Stimulated activated CD4-positive, alpha-beta T cell treated with anti-CD3 and anti-CD28 coated beads, Interleukin-12 subunit alpha, Interleukin-12 subunit beta, amount 100 ng/mL, for 4 hours (primary cell): ENCODE measurements around the gene ZNF107.

ENCODE experiments used
- DNase-seq: peaks from one replicate; pipeline ENCODE4 v3.0.0-alpha.2; 2020

The ZNF107 gene

DNA sequence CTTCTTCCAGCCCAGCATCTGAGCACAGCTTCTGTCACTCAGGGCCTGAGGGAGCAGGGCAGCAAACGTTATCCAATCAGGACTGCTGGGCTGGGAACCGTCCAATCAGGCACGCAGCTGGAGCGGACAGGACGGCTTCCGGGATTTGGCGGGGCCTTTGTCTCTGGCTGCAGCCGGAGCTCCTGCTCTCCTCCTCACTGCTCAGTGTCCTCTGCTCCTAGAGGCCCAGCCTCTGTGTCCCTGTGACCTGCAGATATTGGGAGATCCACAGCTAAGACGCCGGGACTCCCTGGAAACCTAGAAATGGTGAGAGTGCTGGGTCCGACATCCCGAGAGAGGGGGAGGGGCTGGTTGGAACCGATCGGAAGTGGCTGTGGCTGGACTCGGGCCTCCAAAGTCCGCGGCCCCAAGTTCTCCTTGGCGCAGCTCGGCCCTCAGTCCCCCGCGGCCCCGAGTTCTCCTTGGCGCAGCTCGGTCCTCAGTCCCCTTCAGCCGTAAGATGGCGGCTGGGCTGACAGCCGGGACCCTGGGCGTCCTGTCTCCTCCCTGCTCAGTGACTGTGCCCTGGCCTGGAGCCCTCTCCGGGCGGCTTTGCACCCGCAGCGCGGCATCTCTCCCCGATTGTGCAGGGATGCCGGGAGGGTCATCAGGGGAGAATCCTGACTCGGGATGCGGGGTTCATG lies at the start of gene ZNF107:
ZNF107 (plus strand) TSS at position 154 of the 683 bp plus-strand sequence; CDS start at position 304, 150 bp downstream.
- DNase-seq, result peak; percentile 72

DNA sequence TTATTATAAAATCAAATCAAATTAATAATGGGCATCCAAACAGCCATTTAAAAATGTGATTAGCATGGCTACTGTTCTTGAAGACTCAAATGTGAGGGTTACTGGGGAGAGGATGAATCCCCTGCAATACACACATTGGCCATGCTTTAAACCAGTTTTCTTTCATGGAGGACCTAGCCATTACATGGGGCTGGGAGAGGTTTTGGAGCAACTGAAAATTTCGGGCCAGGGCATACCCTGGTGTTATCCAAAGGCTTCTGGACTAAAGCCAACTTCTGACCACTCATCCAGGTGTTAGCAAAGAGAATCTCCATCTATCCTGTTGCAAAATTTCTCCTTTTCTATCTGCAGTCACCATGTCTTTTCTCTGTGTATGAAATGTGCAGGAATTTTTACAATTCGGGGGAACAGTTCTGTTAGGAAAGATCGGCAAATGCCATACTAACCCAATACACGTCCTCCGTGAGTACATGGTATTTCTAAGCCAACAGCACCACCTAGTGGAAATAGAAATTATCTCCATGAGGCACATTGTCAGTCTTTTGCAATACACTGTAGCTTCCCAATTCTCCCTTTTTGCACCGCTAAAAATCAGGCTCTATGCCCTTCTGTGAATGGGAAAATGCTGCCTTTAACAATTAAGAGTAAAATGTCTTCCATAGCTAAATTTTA lies 47.0 kb upstream of the ZNF107 start:
- DNase-seq, result no peak

DNA sequence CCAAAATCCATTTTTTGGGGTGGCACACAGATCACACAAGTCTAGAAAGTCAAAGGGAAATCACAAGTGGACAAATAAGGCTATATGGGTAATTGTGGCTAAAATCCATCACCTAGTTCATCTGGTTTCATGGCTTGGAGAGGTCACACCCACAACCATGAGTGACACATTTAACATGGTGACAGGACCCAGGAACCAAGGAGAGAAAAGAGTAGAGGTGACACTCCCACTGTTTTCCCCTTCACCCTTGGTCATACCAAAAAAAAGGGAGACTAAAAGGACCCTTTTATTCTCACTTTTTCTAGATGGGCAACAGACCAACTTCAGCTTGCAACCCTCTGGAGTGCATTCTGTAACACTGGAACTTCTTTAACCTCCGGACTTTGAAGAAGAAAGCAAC lies 46.2 kb upstream of the ZNF107 start:
- DNase-seq, result no peak

GRCh38 chr7:64621656-64622055 lies 44.3 kb upstream of the ZNF107 start:
- no peak for DNase-seq

DNA sequence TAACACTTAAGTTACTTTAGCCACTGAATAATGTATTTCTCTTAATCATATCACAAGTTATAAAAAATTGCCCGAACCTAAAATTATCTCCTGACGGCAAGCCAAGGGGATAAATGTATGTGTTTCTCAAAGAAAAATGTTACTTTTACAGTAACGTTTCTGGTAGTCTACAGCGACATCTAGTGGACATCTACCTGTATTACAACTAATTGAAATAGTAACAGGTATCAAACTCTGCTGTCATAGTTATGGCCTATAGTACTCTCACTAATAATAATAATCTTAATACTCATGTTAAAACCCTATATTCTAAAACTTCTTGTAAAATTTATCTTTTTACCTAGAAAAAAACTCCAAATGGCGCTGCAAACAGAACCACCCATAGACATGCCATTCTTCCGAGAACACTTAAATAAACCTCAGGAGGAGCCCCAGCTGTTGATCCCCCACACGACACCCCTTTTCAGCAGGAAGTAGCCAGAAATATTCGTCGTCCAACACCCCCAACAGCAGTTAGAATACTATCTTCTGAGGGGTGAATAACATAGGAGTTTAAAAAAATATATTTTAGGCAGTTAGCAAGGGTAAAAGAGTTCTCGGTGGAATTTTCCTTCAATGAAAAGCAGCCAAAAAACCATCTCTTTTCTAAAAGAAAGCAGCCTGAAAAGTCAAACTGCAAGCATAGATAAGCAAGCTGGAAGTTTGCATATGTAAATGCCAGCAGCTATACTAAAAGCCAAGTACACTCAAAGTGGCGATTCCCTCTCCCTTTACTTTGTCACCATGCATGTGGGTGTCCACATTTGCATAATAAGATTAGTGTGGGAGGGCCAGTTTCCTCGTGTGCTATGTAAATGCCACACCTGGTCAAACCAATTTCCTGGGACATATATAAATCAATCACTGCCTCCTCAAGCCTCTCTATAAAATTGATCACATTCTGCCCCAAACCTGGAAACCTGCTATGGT lies 40.5 kb upstream of the ZNF107 start:
- no peak for DNase-seq

DNA sequence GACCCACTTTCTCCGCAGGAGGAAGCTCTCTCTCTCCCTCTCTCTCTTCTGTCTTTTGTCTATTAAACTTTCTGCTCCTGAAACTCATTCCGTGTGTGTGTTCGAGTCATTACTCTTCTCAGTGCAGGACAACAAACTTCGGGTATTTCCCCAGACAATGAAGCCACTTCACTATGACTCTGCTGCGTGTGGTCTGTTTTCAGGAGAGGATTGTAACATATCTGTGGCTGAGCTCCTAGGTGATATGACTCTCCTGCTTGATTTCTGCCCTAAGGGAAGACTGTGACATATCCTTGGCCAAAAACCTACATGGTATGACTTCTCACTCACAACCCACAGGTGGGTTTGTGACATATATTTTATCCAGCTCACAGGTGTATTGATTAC lies 39.9 kb upstream of the ZNF107 start:
- no peak for DNase-seq

DNA sequence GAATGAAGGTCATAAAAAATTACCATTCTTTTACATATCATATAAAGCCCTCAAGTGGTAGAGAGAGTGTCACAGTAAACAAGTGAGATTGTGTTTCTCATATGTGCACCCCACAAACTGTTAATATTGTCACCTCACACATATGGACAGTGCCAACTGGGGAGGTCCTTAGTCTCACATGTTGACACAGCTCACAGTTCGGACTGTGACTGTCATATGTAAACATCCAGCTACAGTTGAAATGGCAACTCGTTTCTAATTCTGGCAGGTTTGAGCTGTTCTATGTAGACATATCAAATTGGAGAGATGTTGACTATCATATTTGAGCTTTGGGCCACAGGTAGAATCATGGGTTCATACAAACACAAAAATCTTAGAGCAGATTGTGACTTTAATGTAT lies 39.4 kb upstream of the ZNF107 start:
- DNase-seq, result no peak

DNA sequence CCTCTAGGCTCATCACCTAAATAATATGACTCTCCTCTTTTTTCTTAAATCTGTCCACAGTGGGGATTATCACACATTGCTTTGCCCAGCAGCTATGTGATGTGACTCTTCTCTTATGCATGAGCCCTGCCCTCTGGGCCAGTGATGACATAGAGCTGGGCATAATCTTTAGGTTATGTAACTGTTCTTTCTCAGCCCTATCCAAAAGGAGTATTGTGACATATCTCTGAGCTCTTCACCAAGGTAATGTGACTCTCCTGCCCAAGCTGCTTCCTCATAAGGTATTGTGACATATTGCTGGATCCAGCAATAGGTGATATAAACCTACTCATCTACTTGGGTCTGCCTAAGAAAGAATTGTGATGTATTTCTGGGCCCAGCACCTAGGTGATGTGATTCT lies 37.7 kb upstream of the ZNF107 start:
- DNase-seq, result no peak

GRCh38 chr7:64628721-64629120 lies 37.2 kb upstream of the ZNF107 start:
- DNase-seq, result no peak

DNA sequence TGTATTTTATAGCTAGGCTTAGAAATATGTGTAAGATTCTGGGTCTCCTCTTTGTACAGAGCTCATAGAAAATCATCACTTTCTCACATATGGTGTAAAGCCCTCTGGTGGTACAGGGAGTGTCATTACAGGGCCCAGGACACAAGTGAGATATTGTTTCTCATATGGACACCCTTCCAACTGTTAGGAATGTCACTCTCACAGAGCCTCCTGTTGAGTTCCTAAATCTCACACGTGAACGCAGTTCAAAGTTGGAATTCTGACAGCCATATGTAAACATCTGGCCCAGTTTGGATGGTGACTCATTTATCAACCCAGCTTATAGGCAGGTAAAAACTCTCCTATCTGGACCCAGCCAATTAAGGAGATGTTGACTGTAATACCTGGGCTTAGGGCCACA lies 35.4 kb upstream of the ZNF107 start:
- no peak for DNase-seq

DNA sequence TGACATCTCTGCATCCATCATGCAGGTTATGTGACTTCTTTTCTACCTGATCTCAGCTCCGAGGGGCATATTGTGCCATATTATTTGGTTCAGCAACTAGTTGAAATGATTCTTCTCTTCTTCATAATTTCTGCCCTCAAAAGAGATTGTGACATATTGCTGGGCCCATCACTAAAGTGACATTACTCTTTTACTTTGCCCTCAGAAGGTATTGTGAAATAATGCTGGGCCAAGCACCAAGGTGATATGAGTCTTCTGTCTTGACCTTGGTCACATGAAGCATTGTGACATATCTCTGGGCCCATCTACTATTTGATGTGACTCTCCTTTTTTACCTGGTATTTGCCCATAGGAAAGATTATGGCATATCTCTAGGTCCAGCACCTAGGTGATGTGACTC lies 33.9 kb upstream of the ZNF107 start:
- DNase-seq, result no peak

GRCh38 chr7:64633401-64633800 lies 32.5 kb upstream of the ZNF107 start:
- no peak for DNase-seq

DNA sequence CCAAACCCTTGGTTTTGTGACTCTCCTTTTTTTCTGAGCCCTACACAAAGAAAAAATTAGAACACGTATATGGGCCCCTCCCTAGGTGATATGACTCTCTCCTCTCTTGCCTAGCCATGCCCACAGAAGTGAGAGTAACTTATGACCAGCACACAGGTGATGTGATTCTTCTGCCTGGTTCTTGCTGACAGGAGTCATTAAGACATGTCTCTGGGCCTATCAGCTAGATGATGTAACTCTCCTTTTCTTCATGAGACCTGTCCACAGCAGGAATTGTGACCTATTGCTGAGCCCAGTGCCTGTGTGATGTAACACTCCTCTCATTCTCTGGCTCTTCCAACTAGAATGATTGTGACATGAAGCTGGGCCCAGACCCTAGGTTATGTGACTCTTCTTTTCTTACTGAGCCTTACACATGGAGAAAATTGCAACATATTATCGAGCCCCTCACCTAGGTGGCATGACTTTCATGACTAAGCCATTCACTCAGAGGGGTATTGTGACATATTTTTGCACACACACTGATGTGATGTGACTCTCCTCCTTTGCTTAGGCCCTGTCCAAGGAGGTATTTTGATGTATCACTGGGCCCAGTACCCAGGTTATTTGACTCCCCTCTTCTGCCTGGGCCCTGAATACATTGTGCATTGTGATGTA lies 31.4 kb upstream of the ZNF107 start:
- DNase-seq, result no peak

DNA sequence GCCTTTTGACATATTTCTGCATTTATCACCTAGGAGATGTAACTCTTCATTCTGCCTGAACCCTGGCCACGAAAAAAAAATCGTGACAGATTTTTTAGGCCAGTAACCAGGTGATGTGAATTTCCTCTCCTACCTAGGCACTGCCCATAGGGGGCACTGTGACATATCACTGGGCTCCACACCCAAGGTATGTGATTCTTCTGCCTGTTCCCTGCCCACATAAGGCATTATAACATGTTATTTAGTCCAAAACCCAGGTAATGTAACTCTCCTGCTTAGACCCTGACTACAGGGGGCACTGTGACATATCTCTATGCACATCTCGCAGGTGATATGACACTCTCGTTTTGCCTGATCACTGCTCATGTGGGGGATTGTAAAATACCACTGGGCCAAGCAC lies 29.5 kb upstream of the ZNF107 start:
- no peak for DNase-seq

DNA sequence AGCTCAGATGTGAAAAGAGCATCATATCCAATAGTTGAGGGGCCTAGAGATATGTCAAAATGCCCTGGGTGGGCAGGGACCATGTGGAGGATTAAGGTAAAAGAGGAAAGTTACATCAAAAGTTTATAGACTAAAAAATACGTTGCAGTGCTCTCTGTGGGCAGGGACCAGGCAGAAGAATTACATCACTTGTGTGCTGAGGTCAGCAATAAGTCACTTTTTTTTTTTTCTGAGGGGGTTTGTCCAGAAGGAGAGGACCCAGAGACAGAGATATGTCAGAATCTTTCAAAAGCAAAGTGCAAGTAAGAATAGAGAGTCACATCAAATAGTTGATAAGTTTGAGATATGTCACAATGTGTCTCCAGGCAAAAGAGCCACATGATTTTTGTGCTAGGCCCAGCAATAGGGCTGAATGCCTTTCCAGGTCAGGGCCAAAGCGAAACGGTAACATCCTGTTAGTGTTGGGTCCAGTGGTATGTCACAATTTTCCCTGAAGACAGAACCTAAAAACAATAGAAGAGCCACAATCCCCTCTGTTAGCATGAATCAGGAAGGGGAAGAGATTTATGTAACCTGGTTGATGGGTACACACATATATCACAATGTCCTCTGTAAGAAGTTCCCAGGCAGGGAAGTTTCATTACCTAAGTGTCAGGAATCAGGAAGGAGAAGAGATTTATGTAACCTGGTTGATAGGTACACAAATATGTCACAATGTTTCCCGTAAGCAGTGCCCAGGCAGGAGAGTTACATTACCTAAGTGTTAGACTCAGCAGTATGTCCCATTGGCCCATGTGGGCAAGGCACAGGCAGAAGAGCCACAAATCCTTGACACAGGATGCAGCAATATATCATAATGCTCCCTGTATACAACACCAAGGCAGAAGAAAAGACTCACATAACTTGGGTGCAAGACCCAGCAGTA lies 28.1 kb upstream of the ZNF107 start:
- no peak for DNase-seq

- no peak for DNase-seq
Observed at GRCh38 chr7:64638822-64639221, 27.1 kb upstream of the ZNF107 start.

DNA sequence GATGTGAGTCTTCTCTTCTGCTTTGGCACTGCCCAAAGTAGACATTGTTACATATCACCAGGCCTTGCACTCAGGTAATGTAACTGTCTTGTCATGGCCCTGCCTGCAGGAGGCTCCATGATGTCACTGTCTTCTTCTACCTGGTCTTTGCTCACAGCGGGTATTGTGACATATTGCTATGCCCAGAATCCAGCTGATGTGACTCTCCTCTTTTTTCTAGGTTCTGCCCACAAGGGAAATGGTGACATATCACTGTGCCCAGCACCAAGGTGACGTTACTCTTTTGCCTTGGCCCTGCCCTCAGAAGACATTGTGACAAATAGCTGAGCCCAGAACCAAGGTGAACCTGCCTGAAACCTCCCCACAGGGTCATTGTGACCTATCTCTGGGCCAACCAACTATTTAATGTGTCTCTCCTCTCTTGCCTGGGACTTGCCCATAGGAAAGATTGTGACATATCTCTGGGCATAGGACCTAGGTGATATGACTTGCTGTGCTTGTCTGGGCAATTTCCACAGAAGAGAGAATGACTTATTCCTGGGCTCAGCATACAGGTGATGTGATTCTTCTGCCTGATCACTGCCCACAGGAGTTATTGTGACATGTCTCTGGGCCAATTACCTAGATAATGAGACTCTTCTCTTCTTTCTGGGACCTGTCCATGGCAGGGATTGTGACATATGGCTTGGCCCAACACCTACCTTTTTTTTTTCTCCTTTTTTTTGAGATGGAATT lies 26.5 kb upstream of the ZNF107 start:
- DNase-seq, result no peak

DNA sequence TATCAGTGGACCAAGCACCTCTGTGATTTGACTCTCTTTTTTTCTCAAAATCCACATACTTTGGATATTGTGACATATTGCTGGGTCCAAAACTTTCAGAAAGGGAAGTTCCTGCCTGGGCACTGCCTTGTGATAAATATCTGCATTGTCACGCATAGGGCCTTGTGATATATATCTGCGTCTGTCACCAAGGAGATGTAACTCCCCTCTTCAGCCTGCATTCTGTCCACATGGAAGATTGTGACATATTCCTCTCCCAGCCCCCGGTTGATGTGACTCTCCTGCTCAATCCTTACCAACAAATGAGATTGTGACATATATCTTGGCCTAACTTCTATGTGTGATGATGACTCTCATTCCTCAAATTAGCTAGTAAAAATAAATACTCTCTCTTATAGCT lies 25.4 kb upstream of the ZNF107 start:
- no peak for DNase-seq

- no peak for DNase-seq
Observed at GRCh38 chr7:64642046-64642445, 23.9 kb upstream of the ZNF107 start.

GRCh38 chr7:64642875-64643274 lies 23.1 kb upstream of the ZNF107 start:
- no peak for DNase-seq

GRCh38 chr7:64643566-64643965 lies 22.4 kb upstream of the ZNF107 start:
- DNase-seq, result no peak
